ENCODE results near the gene TMEM147.
"Not testable (repeated sequence)": the region's sequence is repeated elsewhere in the genome, so short reads cannot be mapped to it uniquely, and the experiment has no call there.

Gene TMEM147

DNA sequence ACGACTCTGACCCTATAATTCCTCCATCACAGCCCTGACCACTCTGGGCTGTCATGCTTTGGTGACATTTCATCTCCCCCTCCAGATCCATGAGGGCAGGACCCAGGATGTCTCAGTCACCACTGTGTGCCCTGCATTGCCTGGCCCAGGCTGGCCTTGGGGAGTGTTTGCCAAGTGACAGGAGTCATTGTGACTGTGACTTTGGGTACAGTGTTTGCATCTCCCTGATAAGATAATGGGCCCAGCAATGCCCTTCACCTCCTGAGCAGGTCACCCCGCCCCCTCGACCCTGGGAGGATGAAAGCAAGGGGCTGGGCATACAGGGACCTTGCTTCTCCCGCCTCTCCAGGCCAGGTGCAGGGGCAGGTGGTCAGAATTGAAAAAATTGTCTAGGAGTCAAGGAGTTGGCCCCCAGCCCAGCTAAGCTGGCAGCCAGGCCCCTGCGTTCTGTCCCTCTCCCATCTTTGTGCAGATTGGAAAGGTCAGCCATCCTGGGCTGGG lies 23.9 kb downstream of the TMEM147 start:
- Histone ChIP-seq H3K4me3 (ENCODE audit: low read depth in 1 of 2, low read length in 2 of 2) (no peak overlapping the region), H3K9me3 (ENCODE audit: control insufficient read depth in 1 of 2, low read length in 2 of 2) (no peaks in the 10 kb centered on the region), H3K27ac (ENCODE audit: low read length) (no peak overlapping the region), H3K36me3 (ENCODE audit: control insufficient read depth in 1 of 2, insufficient read depth in 2 of 2, low read length in 2 of 2) (no peaks in the 10 kb centered on the region), H3K4me1 (ENCODE audit: control insufficient read depth in 1 of 2, insufficient read depth in 2 of 2, low read length in 2 of 2) (no peaks in the 10 kb centered on the region), H3K27me3 (ENCODE audit: low read depth, low read length) (no peaks in the 10 kb centered on the region)

GRCh38 chr19:35571406-35571965 lies 26.1 kb downstream of the TMEM147 start:
- no peaks in the 10 kb centered on the region for H3K36me3 ChIP-seq (ENCODE audit: control insufficient read depth in 1 of 2, insufficient read depth in 2 of 2, low read length in 2 of 2)
- no peaks in the 10 kb centered on the region for H3K27me3 ChIP-seq (ENCODE audit: low read depth, low read length)
- H3K9me3 ChIP-seq (ENCODE audit: control insufficient read depth in 1 of 2, low read length in 2 of 2), result peaks cover 7 to 11% of the 10 kb centered on the region in 2 donors
- H3K4me1 ChIP-seq (ENCODE audit: control insufficient read depth in 1 of 2, insufficient read depth in 2 of 2, low read length in 2 of 2), result no peaks in the 10 kb centered on the region
- no peak overlapping the region for H3K4me3 ChIP-seq (ENCODE audit: low read depth in 1 of 2, low read length in 2 of 2)
- H3K27ac ChIP-seq (ENCODE audit: low read length), result no peak overlapping the region

- H3K4me3 ChIP-seq (ENCODE audit: low read depth in 1 of 2, low read length in 2 of 2), result no peak overlapping the region
- no peaks in the 10 kb centered on the region for H3K36me3 ChIP-seq (ENCODE audit: control insufficient read depth in 1 of 2, insufficient read depth in 2 of 2, low read length in 2 of 2)
- peaks cover 10 to 17% of the 10 kb centered on the region in 2 donors for H3K9me3 ChIP-seq (ENCODE audit: control insufficient read depth in 1 of 2, low read length in 2 of 2)
- no peaks in the 10 kb centered on the region for H3K27me3 ChIP-seq (ENCODE audit: low read depth, low read length)
- H3K4me1 ChIP-seq (ENCODE audit: control insufficient read depth in 1 of 2, insufficient read depth in 2 of 2, low read length in 2 of 2), result no peaks in the 10 kb centered on the region
- no peak overlapping the region for H3K27ac ChIP-seq (ENCODE audit: low read length)
These were observed 32.5 kb downstream of the TMEM147 start for GRCh38 chr19:35577918-35578317.

DNA sequence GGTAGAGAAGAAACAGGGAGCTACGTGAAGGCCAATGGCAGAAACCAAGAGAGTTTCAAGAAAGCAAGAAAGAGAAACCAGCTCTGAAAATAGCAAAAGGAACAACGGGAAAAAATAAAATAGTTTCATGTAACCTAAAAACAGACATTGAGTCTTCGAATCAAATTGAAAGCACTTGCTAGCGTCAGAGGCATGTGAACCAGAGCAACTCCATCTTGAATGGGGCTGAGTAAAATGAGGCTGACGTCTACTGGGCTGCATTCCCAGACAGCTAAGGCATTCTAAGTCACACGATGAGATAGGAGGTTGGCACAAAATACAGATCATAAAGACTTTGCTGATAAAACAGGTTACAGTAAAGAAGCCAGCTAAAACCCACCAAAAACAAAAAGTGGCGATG lies 33.3 kb downstream of the TMEM147 start:
- Histone ChIP-seq H3K4me3 (ENCODE audit: low read depth in 1 of 2, low read length in 2 of 2) (no peak overlapping the region), H3K9me3 (ENCODE audit: control insufficient read depth in 1 of 2, low read length in 2 of 2) (peaks cover 10 to 17% of the 10 kb centered on the region in 2 donors), H3K36me3 (ENCODE audit: control insufficient read depth in 1 of 2, insufficient read depth in 2 of 2, low read length in 2 of 2) (no peaks in the 10 kb centered on the region), H3K4me1 (ENCODE audit: control insufficient read depth in 1 of 2, insufficient read depth in 2 of 2, low read length in 2 of 2) (no peaks in the 10 kb centered on the region), H3K27me3 (ENCODE audit: low read depth, low read length) (no peaks in the 10 kb centered on the region), H3K27ac (ENCODE audit: low read length) (no peak overlapping the region)

GRCh38 chr19:35582760-35583159 lies 37.3 kb downstream of the TMEM147 start:
- Histone ChIP-seq H3K36me3 (ENCODE audit: control insufficient read depth in 1 of 2, insufficient read depth in 2 of 2, low read length in 2 of 2) (no peaks in the 10 kb centered on the region), H3K27me3 (ENCODE audit: low read depth, low read length) (no peaks in the 10 kb centered on the region), H3K27ac (ENCODE audit: low read length) (no peak overlapping the region), H3K4me1 (ENCODE audit: control insufficient read depth in 1 of 2, insufficient read depth in 2 of 2, low read length in 2 of 2) (no peaks in the 10 kb centered on the region), H3K9me3 (ENCODE audit: control insufficient read depth in 1 of 2, low read length in 2 of 2) (no peaks in the 10 kb centered on the region), H3K4me3 (ENCODE audit: low read depth in 1 of 2, low read length in 2 of 2) (no peak overlapping the region)

DNA sequence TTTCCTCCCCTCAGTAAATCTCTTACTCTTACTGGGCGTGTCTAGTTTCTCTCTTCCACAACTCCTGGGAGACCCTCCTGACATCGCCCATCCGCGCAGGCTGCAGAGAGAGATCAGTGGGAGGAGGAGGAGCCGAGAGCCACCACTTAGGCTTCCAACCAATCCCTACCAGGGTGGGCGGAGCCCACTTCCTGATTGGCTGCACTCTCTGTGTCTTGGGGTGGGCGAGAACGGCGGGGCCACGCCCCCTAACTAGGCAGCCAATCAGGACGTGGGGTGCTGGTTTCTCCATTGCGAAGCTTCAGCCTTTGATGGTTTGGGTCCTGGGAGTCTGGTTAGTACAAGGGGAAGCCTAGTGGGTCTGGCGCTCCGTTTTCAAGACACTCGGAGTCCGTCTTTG lies 40.4 kb downstream of the TMEM147 start, which contains the start of gene PMIS2:
PMIS2 (plus strand) TSS at position 326 of the 400 bp plus-strand sequence. CDS start 87 bp downstream, outside the sequence.
- no peaks in the 10 kb centered on the region for H3K4me1 ChIP-seq (ENCODE audit: control insufficient read depth in 1 of 2, insufficient read depth in 2 of 2, low read length in 2 of 2)
- H3K4me3 ChIP-seq (ENCODE audit: low read depth in 1 of 2, low read length in 2 of 2), result no peak within 1 kb of the TSS
- H3K9me3 ChIP-seq (ENCODE audit: control insufficient read depth in 1 of 2, low read length in 2 of 2), result no peaks in the 10 kb centered on the region
- H3K27me3 ChIP-seq (ENCODE audit: low read depth, low read length), result no peaks in the 10 kb centered on the region
- no peaks in the 10 kb centered on the region for H3K36me3 ChIP-seq (ENCODE audit: control insufficient read depth in 1 of 2, insufficient read depth in 2 of 2, low read length in 2 of 2)
- no peak within 1 kb of the TSS for H3K27ac ChIP-seq (ENCODE audit: low read length)

DNA sequence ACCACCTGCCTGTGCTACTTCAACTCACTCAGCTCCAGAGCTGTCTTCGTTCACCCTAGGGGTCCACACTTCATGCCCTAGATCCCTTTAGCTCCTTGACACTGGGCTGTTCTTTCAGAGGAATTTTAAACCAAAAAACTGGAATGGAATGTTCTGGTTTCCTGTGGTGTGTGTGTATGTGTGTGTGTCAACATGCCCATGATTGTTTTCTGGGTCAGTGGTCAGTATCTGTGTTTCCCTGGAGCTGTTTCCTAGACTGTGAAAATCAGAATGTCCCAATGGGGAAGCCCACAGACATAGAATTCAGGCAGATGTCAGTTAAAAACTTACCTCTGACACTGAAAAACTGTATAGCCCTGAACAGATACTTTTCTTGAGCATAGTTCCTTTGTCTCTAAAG lies 41.9 kb downstream of the TMEM147 start:
- Histone ChIP-seq H3K36me3 (ENCODE audit: control insufficient read depth in 1 of 2, insufficient read depth in 2 of 2, low read length in 2 of 2) (no peaks in the 10 kb centered on the region), H3K27ac (ENCODE audit: low read length) (no peak overlapping the region), H3K4me1 (ENCODE audit: control insufficient read depth in 1 of 2, insufficient read depth in 2 of 2, low read length in 2 of 2) (no peaks in the 10 kb centered on the region), H3K9me3 (ENCODE audit: control insufficient read depth in 1 of 2, low read length in 2 of 2) (no peaks in the 10 kb centered on the region), H3K27me3 (ENCODE audit: low read depth, low read length) (no peaks in the 10 kb centered on the region), H3K4me3 (ENCODE audit: low read depth in 1 of 2, low read length in 2 of 2) (no peak overlapping the region)

DNA sequence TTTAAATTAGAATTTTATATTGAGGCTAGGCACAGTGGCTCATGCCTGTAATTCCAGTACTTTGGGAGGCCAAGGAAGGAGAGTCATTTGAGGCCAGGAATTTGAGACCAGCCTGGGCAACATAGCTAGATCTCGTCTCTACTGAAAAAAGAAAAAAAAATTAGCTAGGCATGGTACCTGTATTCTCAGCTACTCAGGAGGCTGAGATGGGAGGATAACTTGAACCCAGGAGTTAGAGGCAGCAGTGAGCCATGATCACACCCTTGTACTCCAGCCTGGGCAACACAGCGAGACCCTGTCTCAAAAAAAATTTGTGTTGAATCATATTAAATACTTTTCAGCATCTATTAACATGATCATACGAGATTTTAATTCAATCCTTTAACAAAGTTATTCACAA lies 45.4 kb downstream of the TMEM147 start:
- no peaks in the 10 kb centered on the region for H3K9me3 ChIP-seq (ENCODE audit: control insufficient read depth in 1 of 2, low read length in 2 of 2)
- no peak overlapping the region for H3K4me3 ChIP-seq (ENCODE audit: low read depth in 1 of 2, low read length in 2 of 2)
- no peaks in the 10 kb centered on the region for H3K4me1 ChIP-seq (ENCODE audit: control insufficient read depth in 1 of 2, insufficient read depth in 2 of 2, low read length in 2 of 2)
- H3K36me3 ChIP-seq (ENCODE audit: control insufficient read depth in 1 of 2, insufficient read depth in 2 of 2, low read length in 2 of 2), result no peaks in the 10 kb centered on the region
- no peak overlapping the region for H3K27ac ChIP-seq (ENCODE audit: low read length)
- H3K27me3 ChIP-seq (ENCODE audit: low read depth, low read length), result no peaks in the 10 kb centered on the region

DNA sequence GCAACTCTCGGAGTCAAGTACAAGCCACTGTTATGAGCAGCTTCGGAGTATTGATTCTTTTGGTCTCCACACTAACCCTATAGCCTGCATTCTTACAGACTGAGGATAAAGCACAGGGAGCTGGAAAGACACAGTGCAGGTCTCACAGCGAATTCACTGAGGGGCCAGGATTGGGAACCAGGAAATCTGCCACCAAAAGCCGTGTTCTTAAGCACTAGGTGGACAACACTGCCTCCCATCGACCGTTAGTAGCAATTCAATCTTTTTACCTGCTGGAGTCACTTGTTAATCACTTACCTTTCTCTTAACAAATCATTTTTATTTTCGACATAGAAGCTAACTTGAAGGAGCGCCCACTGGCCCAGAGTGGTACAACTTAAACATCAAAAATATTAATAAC lies 46.8 kb downstream of the TMEM147 start:
- no peaks in the 10 kb centered on the region for H3K4me1 ChIP-seq (ENCODE audit: control insufficient read depth in 1 of 2, insufficient read depth in 2 of 2, low read length in 2 of 2)
- H3K27ac ChIP-seq (ENCODE audit: low read length), result no peak overlapping the region
- no peaks in the 10 kb centered on the region for H3K36me3 ChIP-seq (ENCODE audit: control insufficient read depth in 1 of 2, insufficient read depth in 2 of 2, low read length in 2 of 2)
- H3K9me3 ChIP-seq (ENCODE audit: control insufficient read depth in 1 of 2, low read length in 2 of 2), result no peaks in the 10 kb centered on the region
- no peaks in the 10 kb centered on the region for H3K27me3 ChIP-seq (ENCODE audit: low read depth, low read length)
- no peak overlapping the region for H3K4me3 ChIP-seq (ENCODE audit: low read depth in 1 of 2, low read length in 2 of 2)

GRCh38 chr19:35595026-35595425 lies 49.6 kb downstream of the TMEM147 start:
- H3K27ac ChIP-seq (ENCODE audit: low read length); H3K4me1 ChIP-seq (ENCODE audit: control insufficient read depth in 1 of 2, insufficient read depth in 2 of 2, low read length in 2 of 2); H3K36me3 ChIP-seq (ENCODE audit: control insufficient read depth in 1 of 2, insufficient read depth in 2 of 2, low read length in 2 of 2); H3K4me3 ChIP-seq (ENCODE audit: low read depth in 1 of 2, low read length in 2 of 2); H3K9me3 ChIP-seq (ENCODE audit: control insufficient read depth in 1 of 2, low read length in 2 of 2); H3K27me3 ChIP-seq (ENCODE audit: low read depth, low read length): not testable (repeated sequence)

DNA sequence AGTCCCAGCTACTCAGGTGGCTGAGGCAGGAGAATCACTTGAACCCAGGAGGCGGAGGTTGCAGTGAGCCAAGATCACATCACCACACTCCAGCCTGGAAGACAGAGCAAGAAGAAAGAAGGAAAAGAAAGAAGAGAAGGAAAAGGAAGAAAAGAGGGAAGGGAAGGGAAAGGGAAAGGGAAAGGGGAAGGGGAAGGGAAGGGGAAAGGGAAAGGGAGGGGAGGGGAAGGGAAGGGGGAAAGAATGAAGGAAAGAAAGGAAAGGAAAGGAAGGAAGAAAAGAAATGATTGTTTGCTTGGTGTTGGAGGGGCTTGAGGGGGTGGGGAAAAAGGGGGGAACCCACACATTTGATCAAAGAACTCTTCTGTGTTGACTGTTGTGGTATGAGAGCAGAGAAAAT lies 50.5 kb downstream of the TMEM147 start:
- no peaks in the 10 kb centered on the region for H3K9me3 ChIP-seq (ENCODE audit: control insufficient read depth in 1 of 2, low read length in 2 of 2)
- H3K36me3 ChIP-seq (ENCODE audit: control insufficient read depth in 1 of 2, insufficient read depth in 2 of 2, low read length in 2 of 2), result no peaks in the 10 kb centered on the region
- H3K27ac ChIP-seq (ENCODE audit: low read length), result no peak overlapping the region
- H3K4me1 ChIP-seq (ENCODE audit: control insufficient read depth in 1 of 2, insufficient read depth in 2 of 2, low read length in 2 of 2), result no peaks in the 10 kb centered on the region
- no peaks in the 10 kb centered on the region for H3K27me3 ChIP-seq (ENCODE audit: low read depth, low read length)
- H3K4me3 ChIP-seq (ENCODE audit: low read depth in 1 of 2, low read length in 2 of 2), result no peak overlapping the region

DNA sequence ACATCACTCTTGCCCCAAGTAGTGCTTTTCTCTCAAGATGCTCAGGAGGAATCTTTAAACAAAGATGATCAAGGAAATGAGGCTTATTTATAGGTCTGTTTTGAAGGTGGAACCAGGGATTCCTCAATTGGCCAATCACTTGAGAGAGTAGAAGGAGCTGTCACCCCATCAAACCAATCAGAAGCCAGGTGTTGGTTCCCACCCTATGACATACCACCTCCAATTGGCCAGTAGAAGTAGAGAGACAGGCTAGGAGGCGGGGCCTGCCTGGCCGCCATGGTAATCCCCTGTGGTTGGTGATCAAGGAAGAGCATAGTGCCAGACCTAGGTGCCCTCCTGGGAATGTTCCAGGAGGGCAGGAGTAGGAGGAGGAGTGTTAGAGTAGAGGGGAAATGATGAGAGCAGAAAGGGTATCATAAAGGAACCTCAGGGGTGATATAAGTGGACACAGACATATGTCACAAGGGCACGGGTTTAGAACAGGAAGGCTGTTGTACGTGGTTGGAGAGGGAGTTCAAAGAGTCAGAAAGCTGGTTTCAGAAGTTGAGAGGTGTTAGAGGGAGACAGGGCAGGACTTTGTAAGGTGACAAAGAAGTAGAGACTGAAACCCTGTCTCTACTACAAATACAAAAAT lies 51.1 kb downstream of the TMEM147 start:
- H3K9me3 ChIP-seq (ENCODE audit: control insufficient read depth in 1 of 2, low read length in 2 of 2), result no peaks in the 10 kb centered on the region
- H3K36me3 ChIP-seq (ENCODE audit: control insufficient read depth in 1 of 2, insufficient read depth in 2 of 2, low read length in 2 of 2), result no peaks in the 10 kb centered on the region
- H3K27ac ChIP-seq (ENCODE audit: low read length), result no peak overlapping the region
- no peaks in the 10 kb centered on the region for H3K4me1 ChIP-seq (ENCODE audit: control insufficient read depth in 1 of 2, insufficient read depth in 2 of 2, low read length in 2 of 2)
- H3K4me3 ChIP-seq (ENCODE audit: low read depth in 1 of 2, low read length in 2 of 2), result no peak overlapping the region
- H3K27me3 ChIP-seq (ENCODE audit: low read depth, low read length), result no peaks in the 10 kb centered on the region
